ENCODE measurements around the gene PCDH12.

Gene PCDH12

GRCh38 chr5:141963701-141964100, 5.7 kb upstream of the PCDH12 start:
- TF ChIP-seq REST (IDR thresholded peaks at IDR 0.05; ENCODE audit: insufficient read depth in 1 of 2, low read depth in 2 of 2, low read length in 2 of 2) (no peak), POLR2AphosphoS5 (IDR thresholded peaks at IDR 0.05; ENCODE audit: low read depth, low read length) (no peak), TAF1 (IDR thresholded peaks at IDR 0.05; ENCODE audit: borderline replicate concordance, insufficient read depth, low read length) (no peak)

GRCh38 chr5:141961466-141961865, 3.5 kb upstream of the PCDH12 start:
- TF ChIP-seq FOXP2 (optimal IDR thresholded peaks at IDR 0.05; ENCODE audit: borderline replicate concordance, extremely low read depth, extremely low read length, insufficient read depth) (no peak), SIN3A (IDR thresholded peaks at IDR 0.05; ENCODE audit: borderline replicate concordance, insufficient read depth, low read length) (no peak), TAF1 (IDR thresholded peaks at IDR 0.05; ENCODE audit: borderline replicate concordance, insufficient read depth, low read length) (no peak), POLR2AphosphoS5 (IDR thresholded peaks at IDR 0.05; ENCODE audit: low read depth, low read length) (no peak), REST (IDR thresholded peaks at IDR 0.05; ENCODE audit: insufficient read depth in 1 of 2, low read depth in 2 of 2, low read length in 2 of 2) (no peak)

GRCh38 chr5:141960449-141961323, 2.7 kb upstream of the PCDH12 start:
- TF ChIP-seq SIN3A (IDR thresholded peaks at IDR 0.05; ENCODE audit: borderline replicate concordance, insufficient read depth, low read length) (no peak), FOXP2 (optimal IDR thresholded peaks at IDR 0.05; ENCODE audit: borderline replicate concordance, extremely low read depth, extremely low read length, insufficient read depth) (peak; percentile 25), REST (IDR thresholded peaks at IDR 0.05; ENCODE audit: insufficient read depth in 1 of 2, low read depth in 2 of 2, low read length in 2 of 2) (0 out of 4 replicates have a peak, but pooled peaks of 1 of the 2 experiments have one; percentile 17)

- no peak for TF ChIP-seq POLR2AphosphoS5 (IDR thresholded peaks at IDR 0.05; ENCODE audit: low read depth, low read length)
- TF ChIP-seq REST (IDR thresholded peaks at IDR 0.05; ENCODE audit: insufficient read depth in 1 of 2, low read depth in 2 of 2, low read length in 2 of 2), result no peak
These were observed 2.0 kb upstream of the PCDH12 start for GRCh38 chr5:141960018-141960417.
